OCI-LY3 (cell line): ENCODE measurements around the gene MORC2.

Experiments used
- H2AFZ ChIP-seq: fragments of 200-600, 300-600 bp; shearing (Covaris generic); 2 replicates; pipeline ENCODE4 v1.6.0; 2014; ENCODE audit warnings: antibody characterized with exemption, low read depth, low read length
- H3K27ac ChIP-seq: fragments of 200-600, 300-600 bp; sonication (generic); 2 replicates; pipeline ENCODE4 v1.5.1; 2014; ENCODE audit warnings: mild to moderate bottlenecking, low read length, moderate library complexity, mixed read lengths
- H3K27me3 ChIP-seq: fragments of 200-600, 300-600 bp; sonication (generic); 2 replicates; pipeline ENCODE4 v1.6.1; 2014; ENCODE audit warnings: low read depth, low read length, mixed read lengths
- H3K36me3 ChIP-seq: fragments of 200-600, 300-600 bp; sonication (generic); replicated peaks from 2 replicates; pipeline ENCODE3; 2014; ENCODE audit warnings: low read depth, low read length, mixed read lengths
- H3K4me1 ChIP-seq: fragments of 300-600, 200-600 bp; sonication (generic); 2 replicates; pipeline ENCODE4 v1.6.1; 2014; ENCODE audit warnings: low read length, mixed read lengths
- H3K4me2 ChIP-seq: fragments of 200-600, 300-600 bp; sonication (generic); 2 replicates; pipeline ENCODE4 v1.6.1; 2014; ENCODE audit warnings: low read length, mixed read lengths
- H3K4me3 ChIP-seq: fragments of 300-600, 200-600 bp; sonication (generic); 2 replicates; pipeline ENCODE4 v1.5.1; 2014; ENCODE audit warnings: antibody characterized with exemption, mild to moderate bottlenecking, low read length, moderate library complexity
- H3K79me2 ChIP-seq: fragments of 300-600, 200-600 bp; shearing (Covaris generic); 2 replicates; pipeline ENCODE4 v1.6.1; 2014; ENCODE audit warnings: mild to moderate bottlenecking, low read length, mixed read lengths
- H3K9ac ChIP-seq: fragments of 300-600, 200-600 bp; shearing (Covaris generic); 2 replicates; pipeline ENCODE4 v1.6.0; 2014; ENCODE audit warnings: mild to moderate bottlenecking, low read length, moderate library complexity
- H3K9me3 ChIP-seq: fragments of 200-600, 300-600 bp; shearing (Covaris generic); 2 replicates; pipeline ENCODE4 v1.6.1; 2014; ENCODE audit warnings: low read length, mixed read lengths; ENCODE audit not compliant: insufficient read depth
- H4K20me1 ChIP-seq: fragments of 200-600, 300-600 bp; sonication (generic); 2 replicates; pipeline ENCODE4 v1.6.1; 2016; ENCODE audit warnings: low read length, mixed read lengths; ENCODE audit not compliant: insufficient read depth
- EZH2phosphoT487 ChIP-seq: fragments of 200-600 bp; shearing (Covaris generic); IDR thresholded peaks from 2 replicates; pipeline ENCODE4 v1.6.1; 2018; ENCODE audit warnings: antibody characterized with exemption, mixed run types, low read depth
- TF ChIP-seq, protein P1 (sequence below): fragments of 200-600, 300-600 bp; sonication (generic); IDR thresholded peaks from 2 replicates; pipeline ENCODE4 v1.5.1; 2014; ENCODE audit warnings: antibody characterized with exemption, low read length, low read depth

Gene MORC2

DNA sequence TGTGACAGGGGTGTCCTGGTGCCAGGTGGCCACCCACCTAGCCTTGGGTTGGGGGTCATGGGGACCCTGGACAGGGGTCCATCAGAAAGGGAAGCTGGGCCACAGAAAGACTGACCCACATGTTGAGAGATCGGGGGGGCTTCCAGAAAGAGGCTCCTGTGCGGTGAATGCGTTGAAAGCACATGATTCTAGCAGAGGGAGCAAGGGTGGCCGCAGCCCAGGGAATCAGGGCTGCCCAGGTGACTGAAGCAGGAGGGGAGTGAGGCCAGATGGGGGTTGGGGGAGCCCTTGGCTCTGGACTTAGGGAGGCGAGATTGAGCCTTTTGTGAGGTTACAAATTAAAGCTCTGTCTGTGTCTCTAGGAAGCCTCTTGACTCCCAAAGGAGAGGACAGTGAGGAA is 80.7 kb downstream of the MORC2 start:
- Histone ChIP-seq H3K4me1 (no peaks in the 10 kb centered on the region), H3K36me3 (no peaks in the 10 kb centered on the region), H4K20me1 (no peaks in the 10 kb centered on the region), H2AFZ (no peak overlapping the region), H3K27ac (no peak overlapping the region), H3K9me3 (no peaks in the 10 kb centered on the region), H3K9ac (no peak overlapping the region), H3K79me2 (no peaks in the 10 kb centered on the region), H3K4me3 (no peak overlapping the region), H3K27me3 (no peaks in the 10 kb centered on the region), H3K4me2 (no peak overlapping the region)
- TF ChIP-seq EZH2phosphoT487 = no peak
- TF ChIP-seq, protein P1, sequence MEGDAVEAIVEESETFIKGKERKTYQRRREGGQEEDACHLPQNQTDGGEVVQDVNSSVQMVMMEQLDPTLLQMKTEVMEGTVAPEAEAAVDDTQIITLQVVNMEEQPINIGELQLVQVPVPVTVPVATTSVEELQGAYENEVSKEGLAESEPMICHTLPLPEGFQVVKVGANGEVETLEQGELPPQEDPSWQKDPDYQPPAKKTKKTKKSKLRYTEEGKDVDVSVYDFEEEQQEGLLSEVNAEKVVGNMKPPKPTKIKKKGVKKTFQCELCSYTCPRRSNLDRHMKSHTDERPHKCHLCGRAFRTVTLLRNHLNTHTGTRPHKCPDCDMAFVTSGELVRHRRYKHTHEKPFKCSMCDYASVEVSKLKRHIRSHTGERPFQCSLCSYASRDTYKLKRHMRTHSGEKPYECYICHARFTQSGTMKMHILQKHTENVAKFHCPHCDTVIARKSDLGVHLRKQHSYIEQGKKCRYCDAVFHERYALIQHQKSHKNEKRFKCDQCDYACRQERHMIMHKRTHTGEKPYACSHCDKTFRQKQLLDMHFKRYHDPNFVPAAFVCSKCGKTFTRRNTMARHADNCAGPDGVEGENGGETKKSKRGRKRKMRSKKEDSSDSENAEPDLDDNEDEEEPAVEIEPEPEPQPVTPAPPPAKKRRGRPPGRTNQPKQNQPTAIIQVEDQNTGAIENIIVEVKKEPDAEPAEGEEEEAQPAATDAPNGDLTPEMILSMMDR = no peak

DNA sequence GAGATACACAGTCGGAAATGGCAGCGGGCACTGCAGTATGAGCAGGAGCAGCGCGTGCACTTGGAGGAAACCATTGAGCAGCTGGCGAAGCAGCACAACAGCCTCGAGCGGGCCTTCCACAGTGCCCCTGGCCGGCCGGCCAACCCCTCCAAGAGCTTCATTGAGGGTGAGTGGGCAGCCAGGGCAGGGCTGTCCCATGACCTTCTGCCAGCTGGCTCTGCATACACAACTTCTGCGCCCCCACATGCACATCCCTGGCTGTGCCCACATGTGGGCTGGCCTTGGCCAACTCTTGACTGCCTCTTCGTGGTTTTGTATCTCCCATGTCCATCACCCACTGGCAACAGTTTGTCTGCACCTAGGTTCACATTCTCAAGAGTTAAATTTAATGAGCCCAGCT is 81.1 kb downstream of the MORC2 start:
- Histone ChIP-seq H3K4me2 (no peak overlapping the region), H3K79me2 (no peaks in the 10 kb centered on the region), H4K20me1 (no peaks in the 10 kb centered on the region)

DNA sequence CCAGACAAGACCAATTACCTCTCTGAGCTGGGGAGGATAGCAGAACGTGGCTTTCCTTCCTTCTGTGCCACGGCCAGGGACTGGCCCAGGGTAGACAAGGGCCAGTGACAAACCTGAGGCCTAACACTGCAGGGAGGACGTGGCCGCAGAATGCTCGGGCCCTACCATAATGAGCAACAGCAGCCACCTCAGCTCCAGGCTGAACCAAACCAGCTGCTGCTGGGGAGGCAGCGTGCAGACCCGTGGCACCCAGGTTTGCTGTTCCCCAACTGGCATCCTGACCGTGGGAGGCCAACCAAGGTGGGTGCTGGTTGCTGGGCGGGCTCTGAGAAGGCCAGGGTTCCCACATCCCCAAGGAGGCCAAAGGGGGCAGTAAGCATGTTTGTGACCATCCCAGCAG is 83.0 kb downstream of the MORC2 start:
- H3K27ac ChIP-seq = no peak overlapping the region
- no peaks in the 10 kb centered on the region for H3K4me1 ChIP-seq
- H3K9ac ChIP-seq = no peak overlapping the region
- no peaks in the 10 kb centered on the region for H3K9me3 ChIP-seq
- TF ChIP-seq EZH2phosphoT487 = no peak
- TF ChIP-seq, protein P1 = no peak
- H3K27me3 ChIP-seq = no peaks in the 10 kb centered on the region
- no peak overlapping the region for H3K4me3 ChIP-seq
- no peak overlapping the region for H2AFZ ChIP-seq
- no peaks in the 10 kb centered on the region for H3K79me2 ChIP-seq
- H3K36me3 ChIP-seq = no peaks in the 10 kb centered on the region
- no peak overlapping the region for H3K4me2 ChIP-seq
- no peaks in the 10 kb centered on the region for H4K20me1 ChIP-seq

More for the DNA sequence above, 81.1 kb downstream of the MORC2 start:
- Histone ChIP-seq H3K27me3 (no peaks in the 10 kb centered on the region), H3K9me3 (no peaks in the 10 kb centered on the region), H3K27ac (no peak overlapping the region), H3K4me3 (no peak overlapping the region), H3K9ac (no peak overlapping the region), H3K4me1 (no peaks in the 10 kb centered on the region), H3K36me3 (no peaks in the 10 kb centered on the region), H2AFZ (no peak overlapping the region)
- TF ChIP-seq, protein P1 = no peak
- no peak for TF ChIP-seq EZH2phosphoT487

DNA sequence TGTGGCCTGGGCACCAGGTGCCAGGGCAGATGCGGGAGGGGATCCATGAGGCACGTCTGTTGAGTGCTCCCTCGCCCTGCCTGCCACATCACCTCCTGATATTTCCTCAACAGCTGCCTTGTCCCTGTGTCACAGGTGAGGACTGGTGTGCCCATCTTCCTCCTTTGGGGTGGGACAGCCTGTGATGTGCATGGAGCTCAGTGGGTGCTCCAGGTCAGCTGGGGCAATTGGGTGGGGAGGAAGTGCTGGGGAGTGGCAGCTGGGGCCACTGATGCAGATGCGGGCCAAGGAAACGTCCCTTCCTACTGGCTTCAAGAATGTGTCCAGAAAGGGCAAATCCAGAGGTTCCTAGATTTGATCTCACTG is 83.6 kb downstream of the MORC2 start:
- Histone ChIP-seq H3K36me3 (no peaks in the 10 kb centered on the region), H3K4me3 (no peak overlapping the region)

More for the DNA sequence above, 83.6 kb downstream of the MORC2 start:
- Histone ChIP-seq H3K4me2 (no peak overlapping the region), H3K9ac (no peak overlapping the region), H3K4me1 (no peaks in the 10 kb centered on the region), H3K27me3 (no peaks in the 10 kb centered on the region), H3K27ac (no peak overlapping the region), H2AFZ (no peak overlapping the region), H3K9me3 (no peaks in the 10 kb centered on the region), H4K20me1 (no peaks in the 10 kb centered on the region), H3K79me2 (no peaks in the 10 kb centered on the region)
- TF ChIP-seq EZH2phosphoT487 = no peak
- TF ChIP-seq, protein P1 = no peak
